Nephron (organoid): ENCODE measurements around the gene TMEM81.

Experiments used
- H3K27ac Mint-ChIP-seq, 3 experiments: 2 replicates each; pipeline ENCODE4 v1.8.0; 2020; ENCODE audit warnings: mixed read lengths in 3 of 3, mild to moderate bottlenecking in 2 of 3, moderate library complexity in 1 of 3
- H3K27me3 Mint-ChIP-seq: 2 replicates; pipeline ENCODE4 v1.8.0; 2021; ENCODE audit warnings: low read depth, mild to moderate bottlenecking, moderate library complexity, mixed read lengths
- H3K36me3 Mint-ChIP-seq: 2 replicates; pipeline ENCODE4 v1.8.0; 2020; ENCODE audit warnings: low read depth, mixed read lengths
- H3K4me1 Mint-ChIP-seq: 2 replicates; pipeline ENCODE4 v1.8.0; 2020; ENCODE audit warnings: mixed read lengths
- H3K4me3 Mint-ChIP-seq, 3 experiments: 2 replicates each; pipeline ENCODE4 v1.8.0; 2020; ENCODE audit warnings: mild to moderate bottlenecking in 3 of 3, mixed read lengths in 3 of 3, moderate library complexity in 2 of 3
- H3K9me3 Mint-ChIP-seq: 2 replicates; pipeline ENCODE4 v1.8.0; 2020; ENCODE audit warnings: mixed read lengths
- CTCF ChIP-seq, 3 experiments: fragments of 200-600 bp; sonication (generic); IDR thresholded peaks; one replicate each; pipeline ENCODE4 v1.5.0; 2021; ENCODE audit warnings: antibody characterized with exemption in 3 of 3; ENCODE audit not compliant: unreplicated experiment in 3 of 3

Gene TMEM81

DNA sequence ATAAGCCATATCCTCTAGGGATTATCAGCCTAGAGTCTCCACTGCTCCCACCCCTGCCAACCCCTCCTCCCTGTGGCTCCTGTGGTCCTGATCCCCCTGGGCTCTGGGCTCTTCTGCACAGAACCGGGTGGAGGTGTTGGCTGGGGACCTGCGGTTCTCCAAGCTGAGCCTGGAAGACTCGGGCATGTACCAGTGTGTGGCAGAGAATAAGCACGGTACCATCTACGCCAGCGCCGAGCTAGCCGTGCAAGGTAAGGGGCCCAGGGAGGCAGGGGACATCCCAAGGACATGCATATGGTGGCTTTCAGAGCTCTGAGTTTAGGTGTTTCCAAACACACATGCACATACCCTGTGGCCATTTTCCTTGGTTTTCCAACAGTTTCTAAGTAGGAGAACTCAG is 21.9 kb downstream of the TMEM81 start:
- Mint-ChIP-seq H3K27me3 (peaks cover 11% of the 10 kb centered on the region), H3K36me3 (no peaks in the 10 kb centered on the region), H3K4me1 (no peaks in the 10 kb centered on the region), H3K9me3 (no peaks in the 10 kb centered on the region), H3K27ac (no peak overlapping the region), H3K4me3 (no peak overlapping the region)
- TF ChIP-seq CTCF (IDR thresholded peaks at IDR 0.05; ENCODE audit: unreplicated experiment in 3 of 3): no peak

GRCh38 chr1:205061665-205062069 is 22.6 kb downstream of the TMEM81 start:
- peak overlapping the region in 1 of 3 experiments; percentile 3 for H3K27ac Mint-ChIP-seq
- H3K4me3 Mint-ChIP-seq: no peak overlapping the region
- no peaks in the 10 kb centered on the region for H3K4me1 Mint-ChIP-seq
- peaks cover 11% of the 10 kb centered on the region for H3K27me3 Mint-ChIP-seq
- no peaks in the 10 kb centered on the region for H3K36me3 Mint-ChIP-seq
- no peaks in the 10 kb centered on the region for H3K9me3 Mint-ChIP-seq
- TF ChIP-seq CTCF (IDR thresholded peaks at IDR 0.05; ENCODE audit: unreplicated experiment in 3 of 3): peak; percentile 89 to 96 (median 89)

DNA sequence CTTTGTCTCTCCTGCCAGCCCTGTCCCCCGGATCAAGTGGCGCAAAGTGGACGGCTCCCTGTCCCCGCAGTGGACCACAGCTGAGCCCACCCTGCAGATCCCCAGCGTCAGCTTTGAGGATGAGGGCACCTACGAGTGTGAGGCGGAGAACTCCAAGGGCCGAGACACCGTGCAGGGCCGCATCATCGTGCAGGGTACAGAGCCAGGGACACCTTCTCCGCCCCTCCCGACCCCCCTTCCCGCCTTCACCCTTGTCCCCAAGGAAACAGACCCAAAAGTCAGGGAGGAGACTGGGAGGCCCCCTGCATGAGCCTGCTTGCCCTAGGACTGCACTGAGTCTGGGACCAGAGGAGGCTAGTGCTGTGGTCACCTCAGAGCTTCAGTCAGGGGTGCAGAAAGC is 23.0 kb downstream of the TMEM81 start:
- no peak overlapping the region for H3K4me3 Mint-ChIP-seq
- peak overlapping the region in 1 of 3 experiments; percentile 3 for H3K27ac Mint-ChIP-seq
- no peaks in the 10 kb centered on the region for H3K4me1 Mint-ChIP-seq
- peaks cover 11% of the 10 kb centered on the region for H3K27me3 Mint-ChIP-seq
- TF ChIP-seq CTCF (IDR thresholded peaks at IDR 0.05; ENCODE audit: unreplicated experiment in 3 of 3): no peak
- H3K36me3 Mint-ChIP-seq: no peaks in the 10 kb centered on the region
- no peaks in the 10 kb centered on the region for H3K9me3 Mint-ChIP-seq

GRCh38 chr1:205060746-205061145 is 23.5 kb downstream of the TMEM81 start:
- no peak overlapping the region for H3K27ac Mint-ChIP-seq
- no peak overlapping the region for H3K4me3 Mint-ChIP-seq
- peaks cover 11% of the 10 kb centered on the region for H3K27me3 Mint-ChIP-seq
- no peaks in the 10 kb centered on the region for H3K4me1 Mint-ChIP-seq
- no peaks in the 10 kb centered on the region for H3K36me3 Mint-ChIP-seq
- H3K9me3 Mint-ChIP-seq: no peaks in the 10 kb centered on the region
- TF ChIP-seq CTCF (IDR thresholded peaks at IDR 0.05; ENCODE audit: unreplicated experiment in 3 of 3): no peak

GRCh38 chr1:205059660-205060059 is 24.6 kb downstream of the TMEM81 start:
- Mint-ChIP-seq H3K9me3 (no peaks in the 10 kb centered on the region), H3K4me1 (no peaks in the 10 kb centered on the region), H3K4me3 (no peak overlapping the region), H3K36me3 (no peaks in the 10 kb centered on the region), H3K27ac (no peak overlapping the region), H3K27me3 (peaks cover 18% of the 10 kb centered on the region)
- TF ChIP-seq CTCF (IDR thresholded peaks at IDR 0.05; ENCODE audit: unreplicated experiment in 3 of 3): no peak

GRCh38 chr1:205058853-205059252 is 25.4 kb downstream of the TMEM81 start:
- Mint-ChIP-seq H3K36me3 (no peaks in the 10 kb centered on the region), H3K9me3 (no peaks in the 10 kb centered on the region), H3K4me1 (no peaks in the 10 kb centered on the region), H3K27me3 (peaks cover 16% of the 10 kb centered on the region), H3K27ac (no peak overlapping the region), H3K4me3 (no peak overlapping the region)
- no peak for TF ChIP-seq CTCF (IDR thresholded peaks at IDR 0.05; ENCODE audit: unreplicated experiment in 3 of 3)
